ENCODE data around the gene ECHS1.

DNA sequence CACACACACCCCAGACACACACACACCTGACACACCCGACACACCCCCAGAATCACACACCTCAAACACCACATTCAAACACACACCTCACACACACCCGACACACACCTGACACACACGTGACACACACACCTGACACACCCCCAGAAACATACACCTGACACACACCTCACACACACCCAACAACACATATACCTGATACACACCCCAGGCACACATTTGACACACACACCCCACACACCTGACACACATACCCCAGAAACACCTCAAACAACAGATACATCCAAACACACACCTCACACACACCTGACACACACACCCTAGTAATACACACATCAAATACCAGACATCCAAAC is 35.8 kb downstream of the ECHS1 start:
- TF ChIP-seq, protein P1, sequence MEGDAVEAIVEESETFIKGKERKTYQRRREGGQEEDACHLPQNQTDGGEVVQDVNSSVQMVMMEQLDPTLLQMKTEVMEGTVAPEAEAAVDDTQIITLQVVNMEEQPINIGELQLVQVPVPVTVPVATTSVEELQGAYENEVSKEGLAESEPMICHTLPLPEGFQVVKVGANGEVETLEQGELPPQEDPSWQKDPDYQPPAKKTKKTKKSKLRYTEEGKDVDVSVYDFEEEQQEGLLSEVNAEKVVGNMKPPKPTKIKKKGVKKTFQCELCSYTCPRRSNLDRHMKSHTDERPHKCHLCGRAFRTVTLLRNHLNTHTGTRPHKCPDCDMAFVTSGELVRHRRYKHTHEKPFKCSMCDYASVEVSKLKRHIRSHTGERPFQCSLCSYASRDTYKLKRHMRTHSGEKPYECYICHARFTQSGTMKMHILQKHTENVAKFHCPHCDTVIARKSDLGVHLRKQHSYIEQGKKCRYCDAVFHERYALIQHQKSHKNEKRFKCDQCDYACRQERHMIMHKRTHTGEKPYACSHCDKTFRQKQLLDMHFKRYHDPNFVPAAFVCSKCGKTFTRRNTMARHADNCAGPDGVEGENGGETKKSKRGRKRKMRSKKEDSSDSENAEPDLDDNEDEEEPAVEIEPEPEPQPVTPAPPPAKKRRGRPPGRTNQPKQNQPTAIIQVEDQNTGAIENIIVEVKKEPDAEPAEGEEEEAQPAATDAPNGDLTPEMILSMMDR (IDR thresholded peaks at IDR 0.05) = no peak
- TF ChIP-seq POLR2A (IDR thresholded peaks at IDR 0.05) = no peak
- TF ChIP-seq EP300 (IDR thresholded peaks at IDR 0.05) = no peak

All from stomach (tissue), 4 donors.